Central memory CD8-positive, alpha-beta T cell (primary cell): ENCODE results near the gene TBX1.

ENCODE experiments used
- ATAC-seq: fragments of 150-1000 bp; cut with Tn5 transposase; replicated peaks from 2 replicates; pipeline ENCODE4 v1.10.0; 2022; ENCODE audit warnings: mild to moderate bottlenecking, moderate FRiP score, moderate number of reproducible peaks; ENCODE audit not compliant: poor library complexity, severe bottlenecking; ENCODE audit errors: extremely low read depth
- DNase-seq, 2 donors: peaks; one replicate each; pipeline ENCODE4 v3.0.0; 2021; ENCODE audit warnings: low spot score in 2 of 2
- H3K27ac Mint-ChIP-seq: one replicate; pipeline ENCODE4 v1.8.0; 2022; ENCODE audit warnings: low read depth, mild to moderate bottlenecking, moderate library complexity, mixed read lengths
- H3K27me3 Mint-ChIP-seq: one replicate; pipeline ENCODE4 v1.8.0; 2022; ENCODE audit warnings: mixed read lengths
- H3K36me3 Mint-ChIP-seq: one replicate; pipeline ENCODE4 v1.8.0; 2022; ENCODE audit warnings: mild to moderate bottlenecking, moderate library complexity, mixed read lengths; ENCODE audit not compliant: insufficient read depth
- H3K4me1 Mint-ChIP-seq: one replicate; pipeline ENCODE4 v1.8.0; 2022; ENCODE audit warnings: mixed read lengths
- H3K4me3 Mint-ChIP-seq: one replicate; pipeline ENCODE4 v1.8.0; 2022; ENCODE audit warnings: mild to moderate bottlenecking, moderate library complexity, mixed read lengths
- H3K9me3 Mint-ChIP-seq: one replicate; pipeline ENCODE4 v1.8.0; 2022; ENCODE audit warnings: mixed read lengths

TBX1 gene

DNA sequence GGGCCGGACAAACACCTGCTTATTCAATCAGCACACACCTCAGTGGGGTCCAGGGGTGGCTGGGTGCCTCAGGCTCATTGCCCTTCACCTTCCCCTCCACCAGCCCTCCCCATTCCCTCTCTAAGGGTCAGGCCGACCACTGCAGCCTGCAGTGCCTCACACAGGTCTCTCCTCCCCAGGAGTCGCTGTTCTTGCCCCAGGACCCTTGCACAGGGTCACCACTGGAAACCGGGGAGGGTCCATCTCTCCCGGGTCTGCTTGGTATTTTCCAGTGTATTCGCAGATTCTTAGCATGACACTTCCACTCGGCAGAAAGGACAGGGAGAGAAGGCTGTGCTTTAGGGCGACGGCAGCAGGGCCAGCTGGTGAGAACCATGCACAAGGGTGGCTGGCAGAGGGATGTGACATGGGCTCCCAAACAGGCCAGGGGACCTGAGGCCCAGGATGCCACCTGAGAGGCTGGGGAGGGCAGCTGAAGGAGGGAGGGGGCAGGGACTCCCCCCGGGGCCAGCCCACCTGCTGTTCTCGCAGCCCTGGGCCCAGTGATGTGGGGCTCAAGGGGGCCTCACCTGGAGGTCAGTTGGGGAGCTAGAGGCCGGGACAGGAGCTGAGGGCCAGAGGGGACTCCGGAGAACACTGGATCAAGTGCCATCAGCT lies 16.1 kb upstream of the TBX1 start:
- Mint-ChIP-seq H3K36me3 (no peaks in the 10 kb centered on the region), H3K27ac (peak overlapping the region; percentile 63), H3K4me1 (no peaks in the 10 kb centered on the region), H3K27me3 (no peaks in the 10 kb centered on the region), H3K9me3 (no peaks in the 10 kb centered on the region), H3K4me3 (no peak overlapping the region)
- ATAC-seq (no peak), DNase-seq (no peak)

GRCh38 chr22:19745155-19746101 lies 15.2 kb upstream of the TBX1 start:
- H3K27me3 Mint-ChIP-seq: no peaks in the 10 kb centered on the region
- H3K36me3 Mint-ChIP-seq: no peaks in the 10 kb centered on the region
- peak overlapping the region; percentile 63 for H3K27ac Mint-ChIP-seq
- DNase-seq: no peak
- no peaks in the 10 kb centered on the region for H3K9me3 Mint-ChIP-seq
- H3K4me1 Mint-ChIP-seq: no peaks in the 10 kb centered on the region
- no peak overlapping the region for H3K4me3 Mint-ChIP-seq
- no peak for ATAC-seq

GRCh38 chr22:19746726-19747125 lies 13.9 kb upstream of the TBX1 start:
- ATAC-seq: no peak
- no peaks in the 10 kb centered on the region for H3K27me3 Mint-ChIP-seq

DNA sequence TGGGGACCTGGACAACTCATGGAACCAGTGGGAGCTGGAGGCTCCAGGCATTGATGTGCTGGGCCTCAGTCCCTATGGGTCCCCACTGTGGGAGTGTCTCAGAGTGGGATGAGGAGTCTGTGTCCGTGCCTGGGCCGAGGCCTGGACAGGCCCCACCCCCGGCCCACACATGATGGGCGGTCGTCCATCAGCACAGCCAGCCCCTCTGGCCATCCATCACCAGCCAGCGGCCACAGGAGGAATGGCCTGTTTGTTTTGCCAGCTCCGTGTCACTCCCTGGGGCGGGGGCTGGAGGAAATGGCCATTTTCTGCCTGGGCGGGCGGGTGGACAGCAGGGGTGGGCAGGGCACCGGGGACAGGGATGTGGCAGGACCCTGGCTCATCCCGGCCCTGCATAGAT lies 13.0 kb upstream of the TBX1 start:
- no peak for DNase-seq
- Mint-ChIP-seq H3K4me1 (no peaks in the 10 kb centered on the region), H3K36me3 (no peaks in the 10 kb centered on the region), H3K9me3 (no peaks in the 10 kb centered on the region), H3K4me3 (no peak overlapping the region), H3K27me3 (peaks cover 3% of the 10 kb centered on the region), H3K27ac (no peak overlapping the region)
- no peak for ATAC-seq

More at GRCh38 chr22:19746726-19747125, 13.9 kb upstream of the TBX1 start:
- Mint-ChIP-seq H3K4me3 (no peak overlapping the region), H3K36me3 (no peaks in the 10 kb centered on the region), H3K4me1 (no peaks in the 10 kb centered on the region), H3K27ac (no peak overlapping the region), H3K9me3 (no peaks in the 10 kb centered on the region)
- no peak for DNase-seq

- H3K27ac Mint-ChIP-seq: no peak overlapping the region
- no peaks in the 10 kb centered on the region for H3K36me3 Mint-ChIP-seq
- ATAC-seq (no peak), DNase-seq (no peak)
- H3K9me3 Mint-ChIP-seq: no peaks in the 10 kb centered on the region
- no peak overlapping the region for H3K4me3 Mint-ChIP-seq
- peaks cover 9% of the 10 kb centered on the region for H3K27me3 Mint-ChIP-seq
- H3K4me1 Mint-ChIP-seq: no peaks in the 10 kb centered on the region
Measured at GRCh38 chr22:19748139-19748538, 12.4 kb upstream of the TBX1 start.

GRCh38 chr22:19748991-19749664 lies 11.4 kb upstream of the TBX1 start:
- Mint-ChIP-seq H3K36me3 (no peaks in the 10 kb centered on the region), H3K4me1 (no peaks in the 10 kb centered on the region), H3K4me3 (no peak overlapping the region), H3K27me3 (peaks cover 17% of the 10 kb centered on the region), H3K27ac (no peak overlapping the region), H3K9me3 (no peaks in the 10 kb centered on the region)
- no peak for DNase-seq
- ATAC-seq: no peak

- Mint-ChIP-seq H3K36me3 (no peaks in the 10 kb centered on the region), H3K4me3 (no peak overlapping the region), H3K27ac (no peak overlapping the region), H3K4me1 (no peaks in the 10 kb centered on the region), H3K9me3 (no peaks in the 10 kb centered on the region), H3K27me3 (peaks cover 24% of the 10 kb centered on the region)
- DNase-seq (no peak), ATAC-seq (no peak)
Measured at GRCh38 chr22:19749876-19750275, 10.7 kb upstream of the TBX1 start.

DNA sequence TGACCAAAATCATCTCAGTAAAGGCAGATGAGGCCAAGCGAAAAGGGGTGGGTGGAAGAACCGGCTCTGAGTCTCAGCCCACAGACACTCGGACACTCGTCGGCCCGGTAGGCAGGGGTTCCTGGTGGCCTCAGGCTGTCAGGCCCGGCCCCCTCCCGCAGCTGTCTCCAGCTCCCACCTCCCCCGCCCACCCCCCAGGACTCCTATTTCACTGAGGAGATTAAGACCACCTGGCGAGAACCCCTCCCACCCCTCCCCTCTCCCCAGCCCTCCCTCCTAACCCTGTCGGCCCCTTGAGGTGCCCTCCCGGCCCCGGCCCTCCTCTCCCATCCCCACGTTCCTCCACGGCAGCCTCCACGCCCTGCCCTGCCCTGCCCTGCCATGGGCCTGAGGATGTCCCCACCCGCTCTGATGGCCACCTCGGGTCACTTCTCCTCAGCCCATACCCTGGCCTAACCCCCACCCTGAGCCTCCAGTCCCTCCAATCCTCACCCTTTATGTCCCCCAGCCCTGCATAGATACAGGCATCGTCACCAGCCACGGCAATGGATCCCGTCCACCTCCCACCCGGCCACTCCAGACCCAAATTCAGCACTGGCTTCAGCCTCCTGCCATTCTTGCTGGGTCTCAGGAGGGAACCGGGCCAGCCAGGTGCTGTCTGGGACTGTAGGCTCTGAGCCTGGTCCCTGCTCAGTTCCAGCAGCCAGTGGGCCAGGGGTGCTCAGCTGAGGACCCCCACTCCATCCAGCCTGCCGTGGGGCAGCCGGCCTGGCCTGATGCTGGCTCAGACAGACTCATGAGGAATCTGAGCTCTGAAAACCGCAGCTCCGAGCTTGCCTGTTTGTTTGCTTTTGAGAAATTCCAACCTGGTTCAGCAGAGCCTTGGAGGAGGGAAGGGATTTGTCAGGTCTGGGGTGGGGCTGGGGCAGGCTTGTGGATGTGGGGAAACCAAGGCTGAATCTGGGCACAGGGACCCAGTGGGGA lies 9.8 kb upstream of the TBX1 start:
- DNase-seq: no peak
- no peak for ATAC-seq
- Mint-ChIP-seq H3K36me3 (no peaks in the 10 kb centered on the region), H3K27me3 (peaks cover 31% of the 10 kb centered on the region), H3K4me1 (peaks cover 2% of the 10 kb centered on the region), H3K9me3 (no peaks in the 10 kb centered on the region), H3K4me3 (no peak overlapping the region), H3K27ac (no peak overlapping the region)

- DNase-seq (no peak), ATAC-seq (no peak)
- H3K27ac Mint-ChIP-seq: no peak overlapping the region
- peaks cover 39% of the 10 kb centered on the region for H3K27me3 Mint-ChIP-seq
- H3K36me3 Mint-ChIP-seq: peaks cover 3% of the 10 kb centered on the region
- no peak overlapping the region for H3K4me3 Mint-ChIP-seq
- peaks cover 10% of the 10 kb centered on the region for H3K4me1 Mint-ChIP-seq
- H3K9me3 Mint-ChIP-seq: no peaks in the 10 kb centered on the region
Measured at GRCh38 chr22:19751497-19752245, 8.9 kb upstream of the TBX1 start.

DNA sequence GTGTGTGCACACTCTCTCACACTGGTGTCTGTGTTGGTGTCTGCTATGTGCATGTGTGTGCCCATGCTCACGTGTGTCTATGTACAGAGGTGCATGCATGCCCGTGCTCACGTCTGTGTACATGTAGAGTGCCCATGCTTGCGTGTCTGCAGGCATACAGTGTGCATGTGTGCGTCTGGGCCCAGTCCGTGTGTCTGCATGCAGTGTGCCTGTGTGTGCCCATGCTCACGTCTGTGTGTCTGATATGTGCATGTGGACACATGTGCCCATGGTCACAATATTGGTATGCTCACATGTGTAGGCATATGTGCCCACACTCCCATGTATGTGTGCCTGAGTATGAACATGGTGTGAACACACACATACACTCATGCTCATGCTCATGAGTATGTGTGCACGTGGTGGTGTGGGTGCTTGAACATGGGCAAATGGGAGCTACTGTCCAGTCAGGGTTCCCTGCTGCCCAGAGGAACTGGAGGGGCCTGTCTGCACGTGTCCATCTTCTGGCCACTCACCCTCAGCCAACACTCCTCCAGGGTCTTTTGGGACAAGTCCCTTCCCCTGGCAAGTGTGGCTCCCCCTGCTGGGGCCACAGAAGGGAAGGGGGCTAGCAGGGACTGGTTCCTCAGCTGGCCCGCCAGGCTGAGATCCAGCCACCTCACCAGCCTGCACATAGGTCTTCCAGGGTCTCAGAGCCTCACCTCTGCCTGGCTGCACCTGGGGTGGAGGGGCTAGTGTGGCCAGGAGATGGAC lies 7.3 kb upstream of the TBX1 start:
- DNase-seq (no peak), ATAC-seq (no peak)
- Mint-ChIP-seq H3K4me1 (peaks cover 17% of the 10 kb centered on the region), H3K9me3 (no peaks in the 10 kb centered on the region), H3K27me3 (peaks cover 53% of the 10 kb centered on the region), H3K36me3 (peaks cover 3% of the 10 kb centered on the region), H3K27ac (no peak overlapping the region), H3K4me3 (no peak overlapping the region)
